ENCODE measurements around the gene SMARCC2. TPM values are rescaled to one million over a fixed set of nuclear protein-coding genes. Genes with fewer than 3 reads are reported as not detected.

Gene SMARCC2
- total and polyA plus RNA-seq, 2 of the 13 experiments (the other 11 are each of a cell fraction or from before 2014, with no cell fraction given), result 21.3 to 24.1 TPM

- no peak for TF ChIP-seq SRSF9 (IDR thresholded peaks at IDR 0.05; ENCODE audit: borderline replicate concordance, insufficient read depth, low read depth, low read length, poor library complexity, severe bottlenecking)
- peak; percentile 2; the same call in 1 of the 2 replicates for TF ChIP-seq CBFB (CRISPR knock-in tag; IDR thresholded peaks at IDR 0.05)
- peak; percentile 73 for TF ChIP-seq SRSF1 (optimal IDR thresholded peaks at IDR 0.05; ENCODE audit: low read depth, low read length)
- no peak for TF ChIP-seq ZNF251 (CRISPR knock-in tag; IDR thresholded peaks at IDR 0.05)
- peak; percentile 37 for TF ChIP-seq ZMYM2 (CRISPR knock-in tag; IDR thresholded peaks at IDR 0.05)
- TF ChIP-seq UBTF (CRISPR knock-in tag; IDR thresholded peaks at IDR 0.05), result peak; percentile 70
- no peak for TF ChIP-seq ZC3H4 (CRISPR knock-in tag; IDR thresholded peaks at IDR 0.05; ENCODE audit: borderline replicate concordance)
- TF ChIP-seq ZNF597 (CRISPR knock-in tag; IDR thresholded peaks at IDR 0.05), result 0 out of 2 replicates have a peak, but pooled peaks have one; percentile 11
- TF ChIP-seq EED (CRISPR knock-in tag; IDR thresholded peaks at IDR 0.05), result peak; percentile 20; the same call in 1 of the 2 replicates
- TF ChIP-seq RXRB (CRISPR knock-in tag; IDR thresholded peaks at IDR 0.05; ENCODE audit: borderline replicate concordance), result peak; percentile 54; the same call in 1 of the 2 replicates
- TF ChIP-seq, protein P1, sequence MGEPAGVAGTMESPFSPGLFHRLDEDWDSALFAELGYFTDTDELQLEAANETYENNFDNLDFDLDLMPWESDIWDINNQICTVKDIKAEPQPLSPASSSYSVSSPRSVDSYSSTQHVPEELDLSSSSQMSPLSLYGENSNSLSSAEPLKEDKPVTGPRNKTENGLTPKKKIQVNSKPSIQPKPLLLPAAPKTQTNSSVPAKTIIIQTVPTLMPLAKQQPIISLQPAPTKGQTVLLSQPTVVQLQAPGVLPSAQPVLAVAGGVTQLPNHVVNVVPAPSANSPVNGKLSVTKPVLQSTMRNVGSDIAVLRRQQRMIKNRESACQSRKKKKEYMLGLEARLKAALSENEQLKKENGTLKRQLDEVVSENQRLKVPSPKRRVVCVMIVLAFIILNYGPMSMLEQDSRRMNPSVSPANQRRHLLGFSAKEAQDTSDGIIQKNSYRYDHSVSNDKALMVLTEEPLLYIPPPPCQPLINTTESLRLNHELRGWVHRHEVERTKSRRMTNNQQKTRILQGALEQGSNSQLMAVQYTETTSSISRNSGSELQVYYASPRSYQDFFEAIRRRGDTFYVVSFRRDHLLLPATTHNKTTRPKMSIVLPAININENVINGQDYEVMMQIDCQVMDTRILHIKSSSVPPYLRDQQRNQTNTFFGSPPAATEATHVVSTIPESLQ (CRISPR knock-in tag; conservative IDR thresholded peaks at IDR 0.05), result no peak
- no peak for TF ChIP-seq RBFOX2 (IDR thresholded peaks at IDR 0.05; ENCODE audit: low read depth, low read length)
- TF ChIP-seq, protein P2, sequence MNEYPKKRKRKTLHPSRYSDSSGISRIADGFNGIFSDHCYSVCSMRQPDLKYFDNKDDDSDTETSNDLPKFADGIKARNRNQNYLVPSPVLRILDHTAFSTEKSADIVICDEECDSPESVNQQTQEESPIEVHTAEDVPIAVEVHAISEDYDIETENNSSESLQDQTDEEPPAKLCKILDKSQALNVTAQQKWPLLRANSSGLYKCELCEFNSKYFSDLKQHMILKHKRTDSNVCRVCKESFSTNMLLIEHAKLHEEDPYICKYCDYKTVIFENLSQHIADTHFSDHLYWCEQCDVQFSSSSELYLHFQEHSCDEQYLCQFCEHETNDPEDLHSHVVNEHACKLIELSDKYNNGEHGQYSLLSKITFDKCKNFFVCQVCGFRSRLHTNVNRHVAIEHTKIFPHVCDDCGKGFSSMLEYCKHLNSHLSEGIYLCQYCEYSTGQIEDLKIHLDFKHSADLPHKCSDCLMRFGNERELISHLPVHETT (CRISPR knock-in tag; conservative IDR thresholded peaks at IDR 0.05), result 0 out of 2 replicates have a peak, but pooled peaks have one; percentile 18
- TF ChIP-seq AFF4 (CRISPR knock-in tag; IDR thresholded peaks at IDR 0.05), result no peak
- 0 out of 2 replicates have a peak, but pooled peaks have one; percentile 18 for TF ChIP-seq ZNF234 (CRISPR knock-in tag; conservative IDR thresholded peaks at IDR 0.05)
- peak; percentile 77 for TF ChIP-seq SAP130 (CRISPR knock-in tag; IDR thresholded peaks at IDR 0.05; ENCODE audit: low read depth)
Observed at GRCh38 chr12:56189918-56190694, 823 bp upstream of the SMARCC2 start (continued).
